NCI-H2227 treated with DMSO at 0.1 percent for 48 hours (cell line): ENCODE measurements around the gene ENAM.

Experiments
- DNase-seq: peaks from one replicate; lab custom pipeline; 2025; lab: John Stamatoyannopoulos, UW

Gene ENAM

GRCh38 chr4:70628444-70628843, at the start of gene ENAM:
ENAM (plus strand) TSS chr4:70628744; CDS start chr4:70629501, 757 bp downstream.
- DNase-seq, result no peak

DNA sequence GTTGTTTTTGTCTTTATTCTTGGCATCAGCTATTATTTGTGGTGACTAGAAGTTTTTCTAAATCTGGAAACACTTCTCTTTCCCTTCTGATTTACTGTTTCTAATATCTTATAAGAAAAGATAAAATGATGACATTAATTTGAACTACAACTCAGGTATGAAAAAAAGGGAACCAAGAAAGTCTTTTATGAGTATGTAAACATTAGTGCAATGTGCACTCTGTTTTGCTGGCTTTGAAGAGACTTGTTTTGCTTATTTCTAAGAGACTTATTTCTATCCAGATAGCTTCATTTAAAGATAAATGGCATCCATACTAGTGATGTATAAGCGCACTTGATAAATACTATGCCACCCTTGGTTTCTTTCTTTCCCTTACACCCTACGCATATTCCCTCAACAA, 46.6 kb upstream of the ENAM start:
- DNase-seq, result no peak

GRCh38 chr4:70583952-70584834, 44.4 kb upstream of the ENAM start:
- DNase-seq, result no peak

DNA sequence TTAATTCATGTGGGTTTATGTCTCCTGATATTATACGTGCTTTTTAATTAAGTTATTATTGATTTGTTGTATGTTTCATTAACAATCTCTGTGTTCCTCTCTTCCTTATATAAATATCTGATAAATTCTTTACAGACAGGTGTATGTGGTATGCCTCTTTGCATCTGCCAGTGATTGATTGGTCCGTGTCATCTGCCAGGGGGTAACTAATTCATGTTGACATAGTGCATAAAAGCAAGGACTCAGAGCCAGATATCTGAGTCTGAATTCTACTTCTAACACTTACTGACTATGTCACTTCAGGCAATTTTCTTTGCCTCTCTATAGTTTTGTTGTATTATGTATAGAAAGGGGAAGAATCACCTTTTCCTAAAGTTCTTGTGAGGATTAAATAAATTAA, 41.7 kb upstream of the ENAM start:
- no peak for DNase-seq

DNA sequence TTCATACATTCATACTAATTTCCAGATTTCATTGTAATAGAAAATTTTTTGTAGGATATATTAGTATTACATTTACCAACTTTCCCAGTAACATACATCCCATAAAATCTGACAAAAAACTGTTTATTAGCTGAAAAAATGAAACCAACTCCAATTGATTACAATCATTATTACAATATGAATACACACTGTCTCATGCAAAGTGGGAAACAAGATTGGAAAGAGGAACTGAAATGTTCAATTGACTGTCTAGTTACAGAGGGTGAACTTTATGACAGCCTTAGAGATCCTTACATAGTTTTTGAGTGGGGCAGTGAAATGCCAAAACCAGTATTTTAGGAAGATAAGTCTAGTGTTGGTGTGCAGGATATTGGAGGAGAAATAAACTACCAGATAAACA, 38.8 kb upstream of the ENAM start:
- no peak for DNase-seq

GRCh38 chr4:70591955-70592582, 36.5 kb upstream of the ENAM start, which contains the start of gene AMBN:
AMBN (plus strand) TSS chr4:70592256; CDS start chr4:70592359, 103 bp downstream.
- no peak for DNase-seq

DNA sequence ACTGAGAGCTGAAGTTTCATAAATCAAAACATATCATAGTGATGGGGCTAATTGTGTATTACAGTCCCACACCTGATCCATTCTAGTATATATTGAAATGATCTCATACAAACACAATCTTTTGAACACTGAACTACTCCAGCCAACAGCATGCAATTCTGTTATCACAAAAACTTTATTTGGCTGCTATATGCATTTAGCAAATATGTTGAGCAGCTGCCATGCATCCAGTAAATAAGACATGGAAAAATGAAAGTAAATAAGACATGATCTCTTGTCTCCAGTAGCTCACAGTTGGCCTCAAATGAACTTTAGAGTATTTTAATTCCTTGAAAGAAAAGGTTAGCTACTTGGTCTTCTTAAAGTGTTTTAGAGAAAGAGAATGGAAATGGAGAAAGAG, 34.3 kb upstream of the ENAM start:
- no peak for DNase-seq

DNA sequence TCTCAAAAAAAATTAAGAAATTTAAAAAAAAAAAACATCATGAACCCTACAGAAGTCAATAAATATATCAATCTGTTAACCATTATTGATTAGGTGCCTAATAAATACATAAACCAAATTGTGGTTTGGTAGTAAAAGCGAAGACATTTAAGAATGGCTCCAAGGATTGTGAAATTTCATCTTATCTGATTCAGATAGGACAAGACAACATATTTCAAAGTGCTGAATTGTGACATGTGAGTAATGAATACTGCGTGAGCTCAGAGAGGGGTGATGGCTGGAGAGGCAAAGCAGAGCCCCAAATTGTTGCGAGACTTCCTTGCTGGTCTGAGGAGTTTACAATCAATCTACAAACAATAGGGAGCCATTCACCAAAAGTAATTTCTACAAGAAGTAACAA, 28.2 kb upstream of the ENAM start:
- no peak for DNase-seq

GRCh38 chr4:70600977-70601376, 27.6 kb upstream of the ENAM start:
- DNase-seq, result no peak

DNA sequence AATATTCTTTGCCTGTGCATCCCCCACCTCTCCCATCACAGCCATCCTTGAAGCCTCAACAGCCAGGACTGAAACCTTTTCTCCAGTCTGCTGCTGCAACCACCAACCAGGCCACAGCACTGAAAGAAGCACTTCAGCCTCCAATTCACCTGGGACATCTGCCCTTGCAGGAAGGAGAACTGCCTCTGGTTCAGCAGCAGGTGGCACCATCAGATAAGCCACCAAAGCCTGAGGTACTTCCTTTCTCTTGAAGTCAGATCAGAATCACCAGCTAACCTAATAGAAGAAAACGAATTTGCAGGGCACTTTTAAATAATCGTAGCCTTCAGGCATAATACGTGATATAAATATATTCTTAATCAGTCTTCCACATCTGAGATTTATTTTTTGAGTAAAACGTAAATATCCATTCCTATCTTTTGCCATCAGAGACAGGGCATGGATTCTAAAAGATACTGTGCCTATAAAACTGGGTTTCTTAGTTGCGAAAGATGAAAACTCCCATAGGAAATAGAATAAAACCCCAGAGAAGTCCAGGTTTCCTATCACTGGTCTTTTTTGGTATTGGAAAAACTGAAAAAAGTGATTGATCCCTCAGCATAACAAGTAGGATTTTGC, 27.0 kb upstream of the ENAM start:
- DNase-seq, result peak; percentile 18

DNA sequence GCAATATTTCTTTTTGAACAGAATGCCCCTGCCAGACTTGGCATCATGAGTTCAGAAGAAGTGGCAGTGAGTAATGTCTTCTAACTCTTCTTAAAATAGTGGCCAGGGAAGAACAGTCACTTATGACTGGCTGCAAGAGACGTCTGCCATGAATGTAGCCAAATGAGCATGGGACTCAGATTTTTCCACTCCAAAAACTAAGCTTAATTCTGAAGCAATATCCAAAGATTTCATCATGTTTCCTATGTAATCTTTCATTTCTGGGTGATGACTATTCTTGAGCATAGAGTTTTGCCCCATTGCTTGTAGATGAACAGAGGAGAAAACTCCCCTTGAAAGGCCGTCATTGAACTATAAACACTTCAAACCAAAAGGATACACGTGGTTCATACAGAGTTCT, 24.7 kb upstream of the ENAM start:
- DNase-seq, result no peak

GRCh38 chr4:70606459-70606858, 22.1 kb upstream of the ENAM start:
- DNase-seq, result no peak

GRCh38 chr4:70607334-70607853, 21.1 kb upstream of the ENAM start:
- DNase-seq, result no peak

DNA sequence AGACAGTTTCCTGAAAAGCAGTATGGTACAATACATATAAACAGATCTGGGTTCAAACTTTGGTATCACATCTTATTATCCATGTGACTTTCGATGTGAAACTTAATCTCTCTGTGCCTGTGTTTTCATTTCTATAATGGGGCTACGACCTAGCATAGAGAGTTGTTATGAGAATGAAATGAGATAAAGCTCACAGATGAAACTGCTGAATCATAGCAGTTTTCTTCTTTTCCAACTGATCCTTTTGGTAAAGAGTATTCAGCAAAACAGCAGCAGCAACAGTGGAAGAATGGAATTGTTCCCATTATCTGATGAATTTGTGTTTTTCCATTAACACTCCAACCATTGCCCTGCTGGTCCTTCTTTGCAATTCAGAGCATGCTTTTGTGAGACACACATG, 20.2 kb upstream of the ENAM start:
- no peak for DNase-seq

DNA sequence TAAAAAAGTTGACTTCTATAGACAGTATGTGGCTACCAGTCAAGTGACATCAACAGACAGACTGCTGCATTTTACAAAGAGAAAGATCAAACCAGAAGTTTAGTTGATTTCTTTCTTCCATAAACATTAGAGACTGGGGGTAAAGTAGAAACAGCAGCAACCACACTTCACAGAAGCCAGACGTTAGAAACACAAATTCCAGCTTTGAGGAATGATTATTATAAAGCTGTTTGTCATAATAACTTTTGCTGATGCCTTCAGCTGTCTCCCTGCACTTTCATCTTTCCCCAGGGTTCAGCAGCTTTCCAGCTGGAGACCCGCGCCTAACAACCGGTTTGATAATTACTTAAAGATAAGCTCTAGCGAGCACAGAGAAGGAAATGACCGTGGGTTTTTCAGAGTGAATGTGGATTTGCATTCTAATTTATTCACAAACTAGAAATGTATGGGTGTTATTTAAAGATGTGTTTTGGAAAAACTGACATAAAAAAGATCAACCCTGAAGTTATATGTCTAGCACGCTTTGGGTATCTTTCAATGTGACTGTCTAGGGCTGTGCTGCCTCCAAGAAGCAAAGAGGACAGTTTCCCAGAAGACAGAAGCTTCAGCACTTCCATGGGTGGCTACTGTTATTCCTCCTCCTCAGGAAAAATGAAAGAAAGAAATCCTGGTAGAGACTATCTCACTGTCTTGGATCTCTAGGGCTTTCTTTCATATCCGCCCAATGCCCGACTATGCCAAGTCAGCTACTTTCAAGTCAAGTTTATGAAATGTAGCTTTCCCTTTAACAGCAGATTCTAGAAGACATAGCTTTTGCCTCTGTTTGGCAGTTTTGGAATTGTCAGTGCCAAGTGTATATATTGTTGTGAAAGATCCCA, 15.0 kb upstream of the ENAM start:
- DNase-seq, result no peak

DNA sequence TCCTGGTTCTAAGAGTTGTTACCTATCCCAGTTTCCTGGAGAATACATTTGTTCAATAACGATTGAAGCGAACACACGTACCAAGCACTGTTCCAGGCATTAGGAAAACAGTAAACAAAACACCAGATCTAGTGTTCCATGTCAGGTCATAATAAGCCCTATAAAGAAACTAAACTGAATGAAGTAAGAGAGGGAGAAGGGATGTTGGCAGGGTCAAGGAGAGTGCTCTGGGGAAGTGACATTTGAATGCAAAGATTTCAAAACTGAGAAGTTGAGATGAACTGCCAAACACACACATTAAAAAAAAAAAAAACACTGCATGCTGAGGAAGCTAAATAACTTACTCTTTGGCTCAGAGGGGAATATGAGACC, 14.4 kb upstream of the ENAM start:
- no peak for DNase-seq

- DNase-seq, result no peak
Observed at GRCh38 chr4:70619288-70619687, 9.3 kb upstream of the ENAM start.

DNA sequence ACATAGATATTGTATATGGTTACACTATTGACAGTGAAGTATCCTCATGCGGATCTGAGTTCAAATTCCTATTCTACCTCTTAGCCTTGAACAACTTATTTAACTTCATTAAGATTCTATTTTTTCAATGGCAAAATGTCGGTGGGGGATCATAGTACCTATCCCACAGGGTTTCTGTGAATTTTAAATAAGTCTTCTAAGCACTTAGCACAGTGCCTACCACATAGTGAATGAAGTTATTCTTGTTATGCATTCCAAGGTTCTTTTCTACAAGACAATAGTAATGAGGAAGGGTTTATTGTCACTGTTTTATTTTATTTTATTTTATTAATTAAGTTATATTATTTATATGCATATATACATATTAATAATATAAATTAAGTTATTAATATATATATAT, 8.8 kb upstream of the ENAM start:
- no peak for DNase-seq

GRCh38 chr4:70623323-70623722, 5.2 kb upstream of the ENAM start:
- DNase-seq, result no peak

DNA sequence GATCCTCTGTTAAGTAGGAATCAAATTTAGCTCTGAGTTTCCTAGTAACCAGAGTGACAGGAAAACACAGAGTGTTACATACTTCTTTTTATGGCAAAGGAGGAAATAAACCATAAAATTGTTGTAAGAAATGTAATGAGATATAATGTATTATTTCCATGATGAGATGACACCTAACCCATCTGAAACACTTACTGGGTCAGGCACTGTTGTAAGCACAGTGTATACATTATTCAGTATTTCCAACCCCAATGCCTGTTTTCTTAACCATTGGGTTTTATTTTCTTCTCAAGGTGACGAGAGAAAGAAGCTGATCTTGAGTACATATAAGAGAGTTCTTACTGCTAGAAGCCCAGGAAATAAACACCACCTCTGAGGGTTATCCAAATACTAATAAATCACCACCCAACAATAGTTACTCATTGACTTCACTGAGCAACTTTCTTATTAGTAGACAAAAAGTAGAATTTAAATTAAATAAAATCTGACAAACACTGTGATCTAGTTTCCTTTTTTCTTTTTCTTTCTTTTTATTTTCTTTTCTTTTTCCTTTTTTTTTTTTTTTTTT, 4.2 kb upstream of the ENAM start:
- DNase-seq, result no peak

GRCh38 chr4:70627620-70628019, 924 bp upstream of the ENAM start:
- no peak for DNase-seq
